K562 (cell line): ENCODE results near the gene R3HDM2. TPM values are rescaled to one million over a fixed set of nuclear protein-coding genes. Genes with fewer than 3 reads are reported as not detected.
A peak's percentile ranks its signal among the peaks of the same experiment; 100 is the strongest.

Experiments used
- ARNT ChIP-seq, 2 experiments: fragments of 450-650 bp; IDR thresholded peaks; 2 replicates each; pipeline ENCODE4 v1.6.1; 2016; ENCODE audit warnings: mild to moderate bottlenecking in 1 of 2
- CBX1 ChIP-seq: sonication (generic); IDR thresholded peaks from 2 replicates; pipeline ENCODE4 v1.6.1; 2016; ENCODE audit warnings: antibody characterized with exemption, low read depth, mild to moderate bottlenecking
- CREM ChIP-seq: IDR thresholded peaks from 2 replicates; pipeline ENCODE4 v1.6.1; 2014; ENCODE audit warnings: antibody characterized with exemption, low read depth
- FOSL1 ChIP-seq: fragments of 200-800 bp; sonication (Bioruptor generic); conservative IDR thresholded peaks from 2 replicates; pipeline ENCODE4 v1.6.1; 2016; ENCODE audit warnings: missing genetic modification characterization, missing compliant biosample characterization
- HDAC3 ChIP-seq: fragments of 450-650 bp; IDR thresholded peaks from 2 replicates; pipeline ENCODE4 v1.6.1; 2018; ENCODE audit warnings: borderline replicate concordance, mild to moderate bottlenecking, moderate library complexity; ENCODE audit not compliant: partially characterized antibody
- HLTF ChIP-seq: fragments of 450-650 bp; IDR thresholded peaks from 2 replicates; pipeline ENCODE4 v1.6.1; 2016
- KLF16 ChIP-seq: IDR thresholded peaks from 2 replicates; pipeline ENCODE4 v1.6.1; 2016; ENCODE audit warnings: antibody characterized with exemption
- LEF1 ChIP-seq: fragments of 450-650 bp; IDR thresholded peaks from 2 replicates; pipeline ENCODE4 v1.6.1; 2016; ENCODE audit warnings: mild to moderate bottlenecking
- MYNN ChIP-seq, 2 experiments: sonication (generic); formaldehyde crosslinking in 1 of 2; IDR thresholded peaks; 2 replicates each; pipeline versions ENCODE4 v1.5.0 to v1.6.1; 2016 to 2020; ENCODE audit warnings: antibody characterized with exemption in 1 of 2, missing genetic modification reagents in 1 of 2
- NCOA2 ChIP-seq, 2 experiments: fragments of 450-650 bp; IDR thresholded peaks; 2 replicates each; pipeline ENCODE4 v1.6.1; 2018; ENCODE audit warnings: mild to moderate bottlenecking in 2 of 2, moderate library complexity in 1 of 2; ENCODE audit not compliant: partially characterized antibody in 2 of 2
- NR2C2 ChIP-seq, 2 experiments: fragments of 200-800 bp in 1 of 2; sonication (Bioruptor generic) in 1 of 2; sonication (generic) in 1 of 2; formaldehyde crosslinking in 1 of 2; IDR thresholded peaks; 2 replicates each; pipeline versions ENCODE4 v1.6.1 to v1.8.0; 2016 to 2022; ENCODE audit warnings: mild to moderate bottlenecking in 1 of 2, missing compliant biosample characterization in 1 of 2, missing genetic modification characterization in 1 of 2, missing genetic modification reagents in 1 of 2
- NRF1 ChIP-seq, 2 experiments: fragments of 450-650 bp; IDR thresholded peaks in 1 of 2; conservative IDR thresholded peaks in 1 of 2; 2 replicates each; pipeline ENCODE4 v1.6.1; 2014; ENCODE audit warnings: mild to moderate bottlenecking in 2 of 2
- POLR2AphosphoS2 ChIP-seq: IDR thresholded peaks from 2 replicates; pipeline ENCODE4 v1.6.1; 2012; ENCODE audit warnings: low read length, improper control_type of control experiment
- RBM39 ChIP-seq: fragments of 200-400 bp; formaldehyde crosslinking; optimal IDR thresholded peaks from 2 replicates; pipeline ENCODE3; 2018; ENCODE audit warnings: low read depth, low read length
- SMC3 ChIP-seq: conservative IDR thresholded peaks from 2 replicates; pipeline ENCODE4 v1.6.1; 2011; ENCODE audit warnings: low read depth, low read length, improper control_type of control experiment; ENCODE audit not compliant: insufficient read depth
- TGIF2 ChIP-seq: sonication (generic); formaldehyde crosslinking; IDR thresholded peaks from 2 replicates; pipeline ENCODE4 v1.8.1; 2022; ENCODE audit warnings: mild to moderate bottlenecking, missing genetic modification reagents, moderate library complexity
- THRAP3 ChIP-seq: fragments of 450-650 bp; IDR thresholded peaks from 2 replicates; pipeline ENCODE4 v1.6.1; 2016; ENCODE audit warnings: mild to moderate bottlenecking, inconsistent platforms, borderline replicate concordance
- TOE1 ChIP-seq, 2 experiments: fragments of 450-650 bp in 1 of 2; sonication (generic) in 1 of 2; formaldehyde crosslinking in 1 of 2; IDR thresholded peaks; 2 replicates each; pipeline versions ENCODE4 v1.7.1 to v1.8.0; 2016 to 2022; ENCODE audit warnings: borderline replicate concordance in 2 of 2, mild to moderate bottlenecking in 2 of 2, antibody characterized with exemption in 1 of 2, inconsistent platforms in 1 of 2, low read depth in 1 of 2, missing genetic modification reagents in 1 of 2, moderate library complexity in 1 of 2
- TRIM24 ChIP-seq, 2 experiments: fragments of 450-650 bp; IDR thresholded peaks; 2 replicates each; pipeline ENCODE4 v1.6.1; 2016
- ZFX ChIP-seq: sonication (generic); formaldehyde crosslinking; IDR thresholded peaks from 2 replicates; pipeline ENCODE4 v1.8.0; 2022; ENCODE audit warnings: mild to moderate bottlenecking, missing genetic modification reagents, moderate library complexity
- ZNF140 ChIP-seq: fragments of 250-450 bp; sonication (Bioruptor Pico); IDR thresholded peaks from 2 replicates; pipeline ENCODE4 v1.8.0; 2021; ENCODE audit warnings: moderate library complexity, mild to moderate bottlenecking, inconsistent platforms
- ZNF143 ChIP-seq: sonication (generic); formaldehyde crosslinking; IDR thresholded peaks from 2 replicates; pipeline ENCODE4 v1.9.0; 2022; ENCODE audit warnings: mild to moderate bottlenecking, missing genetic modification reagents
- ZNF224 ChIP-seq: sonication (generic); formaldehyde crosslinking; IDR thresholded peaks from 2 replicates; pipeline ENCODE4 v1.8.0; 2022; ENCODE audit warnings: mild to moderate bottlenecking, missing genetic modification reagents
- ZNF282 ChIP-seq: sonication (generic); formaldehyde crosslinking; IDR thresholded peaks from 2 replicates; pipeline ENCODE4 v1.8.1; 2023; ENCODE audit warnings: missing genetic modification reagents
- ZNF551 ChIP-seq: fragments of 250-450 bp; sonication (Bioruptor Pico); IDR thresholded peaks from 2 replicates; pipeline ENCODE4 v1.5.0; 2021; ENCODE audit warnings: mild to moderate bottlenecking, moderate library complexity
- polyA plus RNA-seq, 8 experiments: library from polyadenylated mRNA; depleted of rRNA in 4 of 8; stranded (reverse) in 5 of 8; unstranded in 3 of 8; fragments of >200 nt; fragmentation: Nextera tagmentation in 2 of 8; fragmentation: Illumina TruSeq in 1 of 8; extraction: Ambion mirVana in 2 of 8; extraction: Trizol in 1 of 8; gene quantifications; 2 replicates each; pipeline versions ENCODE4 v1.2.1 to v1.2.3, GENCODE V29; 2011 to 2014; ENCODE audit warnings: inconsistent platforms in 1 of 8, missing spikeins in 1 of 8
- total RNA-seq, 7 experiments: library from RNA; depleted of rRNA in 6 of 7; stranded (reverse); fragments of >200 nt in 6 of 7; fragmentation: Illumina TruSeq in 2 of 7; extraction: Trizol in 2 of 7; gene quantifications; 2 replicates each; pipeline versions ENCODE4 v1.2.1 to v1.2.3, GENCODE V29; 2011 to 2021; ENCODE audit warnings: low replicate concordance in 1 of 7
- TF ChIP-seq, protein P1 (sequence below), 2 experiments: fragments of 250-450 bp in 1 of 2; fragments of 450-650 bp in 1 of 2; sonication (Bioruptor Pico) in 1 of 2; IDR thresholded peaks; 2 replicates each; pipeline versions ENCODE4 v1.6.1 to v1.8.0; 2016 to 2021; ENCODE audit warnings: mild to moderate bottlenecking in 2 of 2, moderate library complexity in 2 of 2, missing compliant biosample characterization in 1 of 2, missing genetic modification characterization in 1 of 2
- TF ChIP-seq, protein P2 (sequence below): fragments of 250-450 bp; sonication (Bioruptor Pico); IDR thresholded peaks from 2 replicates; pipeline ENCODE4 v1.8.0; 2022; ENCODE audit warnings: moderate library complexity, mild to moderate bottlenecking, inconsistent platforms

Gene R3HDM2
- total and polyA plus RNA-seq, 9 of the 15 experiments (the other 6 are each of a cell fraction or from before 2014, with no cell fraction given) = 3.3 to 18.8 (median 9.0) TPM

DNA sequence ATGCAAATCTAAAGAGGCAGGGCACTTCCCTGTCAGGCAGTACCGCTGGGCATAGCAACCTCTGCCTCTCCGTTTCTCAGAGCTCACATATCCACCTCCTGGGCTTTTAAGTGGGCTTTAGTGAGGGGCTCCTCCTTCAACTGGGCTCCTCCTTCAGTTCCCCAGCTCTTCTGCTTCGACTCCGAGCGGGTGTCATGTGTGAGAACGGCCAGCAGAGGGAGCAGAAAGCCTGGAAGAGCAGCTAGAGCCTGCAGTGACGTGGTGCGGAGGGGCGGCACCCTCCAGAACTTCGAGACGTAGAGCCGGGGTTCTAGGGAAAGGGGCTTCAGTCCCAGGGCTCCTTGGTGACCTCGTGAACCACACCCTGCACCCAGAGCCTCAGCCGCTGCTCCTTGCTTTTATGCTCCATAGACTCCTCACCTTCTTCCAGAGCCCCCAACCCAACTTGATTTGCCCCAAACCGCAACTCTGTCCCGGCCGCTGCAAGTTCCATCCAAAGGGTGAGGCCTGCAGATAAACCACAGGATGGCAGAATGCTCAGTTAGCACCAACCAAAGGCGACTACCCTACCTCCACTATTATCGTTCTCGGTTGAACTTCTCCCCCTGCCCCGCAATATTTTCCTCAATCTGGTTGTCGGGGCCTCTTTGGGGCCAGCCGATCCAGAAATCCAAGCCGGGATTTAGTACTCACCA is 28.4 kb upstream of the R3HDM2 start (continued):
- peak; percentile 78; the same call in 1 of the 2 replicates for TF ChIP-seq POLR2AphosphoS2
- TF ChIP-seq CBX1 = peak; percentile 57; the same call in 1 of the 2 replicates
- peak; percentile 80 for TF ChIP-seq HDAC3
- TF ChIP-seq ZNF140 (CRISPR knock-in tag) = no peak
- TF ChIP-seq ZFX (CRISPR knock-in tag) = peak; percentile 45; the same call in 1 of the 2 replicates
- peak; percentile 39 to 46 for TF ChIP-seq NRF1 (conservative IDR thresholded peaks at IDR 0.05 in 1 of 2, IDR thresholded peaks at IDR 0.05 in 1 of 2)
- TF ChIP-seq LEF1 = no peak
- no peak for TF ChIP-seq ZNF551 (CRISPR knock-in tag)
- TF ChIP-seq TOE1 (IDR thresholded peaks at IDR 0.05; ENCODE audit: borderline replicate concordance) = peak; percentile 90
- no peak for TF ChIP-seq TOE1 (CRISPR knock-in tag; IDR thresholded peaks at IDR 0.05; ENCODE audit: borderline replicate concordance, low read depth)
- peak; percentile 80 for TF ChIP-seq SMC3
- 0 out of 2 replicates have a peak, but pooled peaks have one; percentile 29 for TF ChIP-seq NR2C2 (CRISPR knock-in tag; IDR thresholded peaks at IDR 0.05)
- TF ChIP-seq NR2C2 (tag; IDR thresholded peaks at IDR 0.05) = peak; percentile 8; the same call in 1 of the 2 replicates
- peak; percentile 63; the same call in 1 of the 2 replicates for TF ChIP-seq KLF16
- TF ChIP-seq THRAP3 = peak; percentile 68; the same call in 1 of the 2 replicates
- TF ChIP-seq FOSL1 (tag) = peak; percentile 48; the same call in 1 of the 2 replicates
- peak; percentile 96 for TF ChIP-seq CREM
- no peak for TF ChIP-seq NCOA2 (IDR thresholded peaks at IDR 0.05; ENCODE audit: partially characterized antibody in 2 of 2)
- no peak for TF ChIP-seq RBM39
- no peak for TF ChIP-seq ZNF282 (CRISPR knock-in tag)
- TF ChIP-seq, protein P1, sequence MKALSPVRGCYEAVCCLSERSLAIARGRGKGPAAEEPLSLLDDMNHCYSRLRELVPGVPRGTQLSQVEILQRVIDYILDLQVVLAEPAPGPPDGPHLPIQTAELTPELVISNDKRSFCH (CRISPR knock-in tag; IDR thresholded peaks at IDR 0.05) = no peak
- TF ChIP-seq, protein P1 (tag; IDR thresholded peaks at IDR 0.05) = no peak
- 0 out of 2 replicates have a peak, but pooled peaks have one; percentile 21 for TF ChIP-seq HLTF
- TF ChIP-seq TRIM24 (IDR thresholded peaks at IDR 0.05) = no peak
- TF ChIP-seq ZNF224 (CRISPR knock-in tag) = no peak
- TF ChIP-seq ARNT (IDR thresholded peaks at IDR 0.05) = 0 out of 4 replicates have a peak, but pooled peaks of 1 of the 2 experiments have one; percentile 55
- peak; percentile 84; the same call in 1 of the 2 replicates for TF ChIP-seq MYNN (IDR thresholded peaks at IDR 0.05)
- no peak for TF ChIP-seq MYNN (CRISPR knock-in tag; IDR thresholded peaks at IDR 0.05)
- peak; percentile 45; the same call in 1 of the 2 replicates for TF ChIP-seq ZNF143 (CRISPR knock-in tag)
- TF ChIP-seq, protein P2, sequence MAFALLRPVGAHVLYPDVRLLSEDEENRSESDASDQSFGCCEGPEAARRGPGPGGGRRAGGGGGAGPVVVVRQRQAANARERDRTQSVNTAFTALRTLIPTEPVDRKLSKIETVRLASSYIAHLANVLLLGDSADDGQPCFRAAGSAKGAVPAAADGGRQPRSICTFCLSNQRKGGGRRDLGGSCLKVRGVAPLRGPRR (CRISPR knock-in tag) = no peak
- no peak for TF ChIP-seq TGIF2 (CRISPR knock-in tag)
